ENCODE measurements around the gene RXRB.

DNA sequence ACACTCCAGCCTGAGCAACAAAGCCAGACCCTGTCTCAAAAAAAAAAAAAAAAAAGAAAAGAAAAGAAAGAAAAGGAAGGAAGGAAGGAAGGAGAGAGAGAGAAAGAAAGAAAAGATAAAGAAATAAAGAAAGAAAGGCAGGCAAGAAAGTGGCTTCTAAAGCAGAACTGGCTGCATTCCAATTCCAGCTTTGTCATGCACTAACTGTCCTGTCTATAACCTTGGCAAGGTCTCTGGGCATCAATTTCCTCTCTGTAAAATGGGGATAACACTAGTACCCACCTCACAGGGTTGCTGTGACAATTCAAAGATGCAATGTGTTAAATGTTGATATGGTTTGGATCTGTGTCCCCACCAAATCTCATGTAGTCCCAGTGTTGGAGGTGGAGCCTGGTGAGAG lies 35.9 kb upstream of the RXRB start:
- TF ChIP-seq ISL1 (CRISPR knock-in tag; IDR thresholded peaks at IDR 0.05) (no peak), ZNF8 (CRISPR knock-in tag; IDR thresholded peaks at IDR 0.05) (no peak), OSR1 (CRISPR knock-in tag; IDR thresholded peaks at IDR 0.05) (no peak), ESRRG (CRISPR knock-in tag; IDR thresholded peaks at IDR 0.05) (no peak)
- TF ChIP-seq, protein P1, sequence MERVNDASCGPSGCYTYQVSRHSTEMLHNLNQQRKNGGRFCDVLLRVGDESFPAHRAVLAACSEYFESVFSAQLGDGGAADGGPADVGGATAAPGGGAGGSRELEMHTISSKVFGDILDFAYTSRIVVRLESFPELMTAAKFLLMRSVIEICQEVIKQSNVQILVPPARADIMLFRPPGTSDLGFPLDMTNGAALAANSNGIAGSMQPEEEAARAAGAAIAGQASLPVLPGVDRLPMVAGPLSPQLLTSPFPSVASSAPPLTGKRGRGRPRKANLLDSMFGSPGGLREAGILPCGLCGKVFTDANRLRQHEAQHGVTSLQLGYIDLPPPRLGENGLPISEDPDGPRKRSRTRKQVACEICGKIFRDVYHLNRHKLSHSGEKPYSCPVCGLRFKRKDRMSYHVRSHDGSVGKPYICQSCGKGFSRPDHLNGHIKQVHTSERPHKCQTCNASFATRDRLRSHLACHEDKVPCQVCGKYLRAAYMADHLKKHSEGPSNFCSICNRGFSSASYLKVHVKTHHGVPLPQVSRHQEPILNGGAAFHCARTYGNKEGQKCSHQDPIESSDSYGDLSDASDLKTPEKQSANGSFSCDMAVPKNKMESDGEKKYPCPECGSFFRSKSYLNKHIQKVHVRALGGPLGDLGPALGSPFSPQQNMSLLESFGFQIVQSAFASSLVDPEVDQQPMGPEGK (CRISPR knock-in tag; IDR thresholded peaks at IDR 0.05; ENCODE audit: borderline replicate concordance): no peak

Measured in SK-N-SH treated with all-trans-retinoic acid at 6 μM for 48 hours (cell line).